GM21390 (cell line): ENCODE results near the gene ZNF775.

Experiments used
- ATAC-seq: cut with Tn5 transposase; IDR thresholded peaks from one replicate; pipeline ENCODE4 v1.9.1; 2021; ENCODE audit not compliant: unreplicated experiment

The ZNF775 gene

DNA sequence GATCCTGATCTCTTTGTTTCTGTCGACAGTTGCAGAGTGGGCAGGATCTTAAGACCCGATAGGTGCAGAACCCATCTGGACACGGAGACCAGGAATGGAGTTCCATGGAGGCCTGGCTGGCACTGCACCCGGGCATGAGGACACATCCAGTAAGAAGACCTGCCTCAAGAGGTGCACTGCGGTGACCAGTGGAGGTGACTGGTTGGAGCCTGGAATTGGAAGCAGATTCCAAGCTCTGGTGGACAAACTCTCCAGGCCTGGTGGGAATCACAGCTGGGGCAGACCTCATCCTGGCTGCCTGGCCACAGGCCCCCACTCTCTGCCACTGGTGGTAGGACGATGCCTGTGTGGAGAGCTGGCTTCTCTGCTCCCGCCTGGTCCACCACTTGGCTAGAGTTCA is 31.0 kb downstream of the ZNF775 start:
- ATAC-seq: no peak

- no peak for ATAC-seq
These were observed 31.7 kb downstream of the ZNF775 start for GRCh38 chr7:150410680-150411346.

GRCh38 chr7:150411606-150412005 is 32.5 kb downstream of the ZNF775 start:
- ATAC-seq: no peak

DNA sequence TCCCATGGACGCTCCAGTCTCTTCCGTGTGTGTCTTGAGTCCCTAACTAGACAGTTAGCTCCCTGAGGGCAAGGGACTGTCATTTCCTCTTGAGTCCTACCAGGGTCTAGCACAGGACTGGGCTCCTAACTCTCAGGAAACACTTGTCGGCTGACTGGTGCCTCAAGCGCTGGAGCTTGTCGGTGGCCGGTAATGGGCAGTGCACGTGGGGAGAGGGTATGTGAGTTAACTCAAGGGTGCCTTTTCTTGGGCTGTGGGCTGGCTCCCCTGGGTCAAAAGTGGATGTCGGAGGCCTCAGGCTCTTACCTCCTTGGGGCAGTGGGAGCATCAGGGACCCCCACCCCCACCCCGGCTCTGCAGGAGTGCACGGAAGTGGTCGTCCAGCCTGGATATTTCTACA is 32.9 kb downstream of the ZNF775 start:
- no peak for ATAC-seq

DNA sequence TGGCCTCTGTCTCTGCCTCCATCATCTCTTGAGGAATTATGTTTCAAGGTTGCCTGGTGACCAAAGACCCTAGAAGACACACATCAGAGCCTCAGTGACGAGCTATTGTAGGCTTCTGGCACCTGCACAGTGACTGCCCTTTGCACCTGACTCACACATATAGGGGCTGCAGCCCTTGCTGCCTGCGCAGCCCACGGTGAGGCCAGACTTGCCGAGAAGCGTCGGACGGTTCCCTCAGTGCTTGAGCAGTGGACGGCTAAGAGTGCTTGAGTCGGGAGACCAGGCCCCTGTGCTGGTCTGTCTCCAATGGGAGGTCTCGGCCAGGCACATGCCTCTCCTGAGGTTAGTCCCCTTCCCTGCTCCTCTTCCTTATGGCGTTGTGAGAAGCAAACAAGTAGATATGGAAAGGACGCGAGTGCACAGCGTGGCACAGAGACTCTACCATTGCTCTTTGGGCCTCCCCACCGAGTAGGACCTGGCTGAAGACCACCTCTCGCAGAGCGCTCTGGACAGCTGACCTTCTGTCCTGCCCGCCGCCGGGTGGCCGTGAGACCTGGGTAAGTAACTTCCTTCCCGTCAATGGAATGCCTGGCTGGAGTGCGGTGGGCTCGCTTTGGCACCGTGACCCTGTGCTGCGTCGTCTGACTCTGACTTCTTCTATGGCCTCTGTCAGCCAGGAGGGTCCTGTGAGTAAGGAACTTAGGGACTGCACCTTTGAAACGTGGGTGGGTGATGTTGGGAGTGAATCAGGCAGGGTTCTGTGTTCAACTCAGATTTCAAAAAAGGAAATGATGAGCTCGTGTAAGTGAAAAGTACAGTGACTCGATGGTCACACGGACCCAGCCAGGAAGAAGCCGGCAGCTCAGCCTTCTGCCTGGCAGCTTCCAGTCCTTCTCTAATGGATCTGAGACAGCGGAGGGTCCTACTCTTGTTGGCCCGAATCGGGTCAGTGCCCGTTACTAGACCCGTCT is 33.7 kb downstream of the ZNF775 start:
- ATAC-seq: no peak

DNA sequence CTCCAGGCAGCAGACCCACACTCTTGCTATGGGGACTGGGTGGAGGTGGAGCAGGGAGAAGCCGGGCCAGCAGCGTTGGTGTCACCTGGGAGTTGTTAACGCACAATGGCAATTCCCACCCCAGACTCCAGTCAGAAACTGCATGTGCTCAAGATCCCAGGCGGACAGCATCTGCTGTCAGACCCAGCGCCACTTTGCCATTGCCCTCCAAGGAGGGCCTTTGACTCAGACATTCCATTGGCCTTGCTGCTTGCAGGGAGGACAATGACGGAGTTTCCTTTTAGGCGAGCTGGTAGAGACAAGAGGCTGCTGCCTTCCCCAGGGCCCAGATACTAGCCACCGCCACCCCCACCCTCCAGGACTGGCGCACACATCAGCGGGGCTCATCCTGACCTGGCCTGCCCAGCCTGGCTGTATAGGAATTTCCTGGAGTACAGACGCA is 34.5 kb downstream of the ZNF775 start:
- ATAC-seq: no peak

GRCh38 chr7:150415161-150416153 is 36.3 kb downstream of the ZNF775 start:
- ATAC-seq: no peak

DNA sequence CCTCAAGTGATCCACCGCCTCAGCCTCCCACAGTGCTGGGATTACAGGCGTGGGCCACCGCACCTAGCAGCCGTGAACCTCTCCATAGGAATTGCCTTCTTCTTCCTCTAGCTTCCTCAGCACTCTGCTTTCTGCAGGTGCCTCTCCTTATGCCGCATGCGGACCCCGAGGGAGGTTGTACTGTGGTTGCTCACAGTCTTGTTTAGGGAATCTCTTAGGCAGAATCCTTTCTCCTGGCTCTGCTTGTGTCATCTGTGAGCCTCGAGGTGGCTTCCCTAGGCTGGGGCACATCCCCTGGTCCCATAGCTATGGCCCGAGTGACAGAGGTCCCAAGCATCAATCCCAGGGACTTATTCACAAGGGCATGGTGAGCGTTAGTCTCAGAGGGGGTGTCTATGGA is 38.1 kb downstream of the ZNF775 start:
- ATAC-seq: no peak

GRCh38 chr7:150417863-150418262 is 38.7 kb downstream of the ZNF775 start:
- no peak for ATAC-seq

DNA sequence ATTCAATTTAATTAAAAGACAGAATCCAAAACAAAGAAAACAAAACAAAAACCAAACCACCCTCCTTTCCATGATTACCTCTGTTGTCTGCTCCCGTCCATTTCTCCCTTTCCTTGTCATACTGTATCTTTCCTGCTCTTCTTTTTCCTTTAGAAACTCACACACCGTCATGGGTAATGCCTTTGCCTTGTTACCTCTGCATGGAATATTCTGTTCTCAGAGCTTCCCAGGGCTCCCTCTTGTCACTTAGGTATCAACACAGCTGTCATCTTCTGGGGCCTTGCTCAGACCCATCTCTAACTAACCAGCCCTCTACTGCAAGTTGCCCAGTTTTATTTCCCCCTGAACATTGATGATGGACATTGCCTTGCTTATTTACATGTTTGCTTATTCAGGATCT is 41.1 kb downstream of the ZNF775 start:
- no peak for ATAC-seq

- ATAC-seq: peak; percentile 100
These were observed 42.0 kb downstream of the ZNF775 start for GRCh38 chr7:150420987-150421674.

DNA sequence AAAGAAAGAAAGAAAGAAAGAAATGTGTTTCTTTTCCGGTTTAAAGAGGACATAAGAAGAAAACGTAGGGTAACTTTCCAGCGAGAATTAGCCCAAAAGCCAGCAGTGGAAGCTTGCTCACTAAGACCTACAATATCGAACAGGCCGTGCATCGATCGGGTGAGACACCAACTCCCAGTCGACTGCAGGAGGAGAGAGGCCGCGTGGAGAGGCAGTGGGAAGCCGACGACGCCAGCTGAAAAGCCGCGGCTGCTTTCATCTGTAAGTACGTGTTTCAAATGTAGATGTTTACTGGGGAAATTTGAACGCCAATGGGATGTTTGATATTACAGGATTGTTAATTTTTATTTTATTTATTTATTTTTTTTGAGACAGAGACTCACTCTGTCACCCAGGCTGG is 42.7 kb downstream of the ZNF775 start:
- ATAC-seq: no peak

GRCh38 chr7:150425670-150426069 is 46.5 kb downstream of the ZNF775 start:
- ATAC-seq: no peak

GRCh38 chr7:150428671-150429451 is 49.7 kb downstream of the ZNF775 start:
- ATAC-seq: peak; percentile 43

DNA sequence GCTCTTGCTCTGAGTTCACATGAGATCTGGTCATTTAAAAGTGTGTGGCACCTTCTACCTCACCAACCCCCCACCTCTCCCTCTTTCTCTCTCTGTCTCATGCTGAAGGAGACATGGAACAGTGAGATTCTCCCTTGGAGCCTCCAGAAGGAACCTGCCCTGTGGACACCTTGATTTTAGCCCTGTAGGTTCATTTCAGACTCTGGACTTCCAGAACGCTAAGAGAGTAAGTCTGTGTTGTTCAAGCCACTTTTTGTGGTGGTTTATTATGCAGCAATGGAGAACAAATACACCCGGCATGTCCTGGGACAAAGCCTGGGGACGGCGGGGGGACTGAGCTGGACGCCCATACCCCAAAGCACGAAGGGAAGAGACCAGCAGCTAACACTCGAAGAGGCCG is 50.6 kb downstream of the ZNF775 start:
- ATAC-seq: no peak

DNA sequence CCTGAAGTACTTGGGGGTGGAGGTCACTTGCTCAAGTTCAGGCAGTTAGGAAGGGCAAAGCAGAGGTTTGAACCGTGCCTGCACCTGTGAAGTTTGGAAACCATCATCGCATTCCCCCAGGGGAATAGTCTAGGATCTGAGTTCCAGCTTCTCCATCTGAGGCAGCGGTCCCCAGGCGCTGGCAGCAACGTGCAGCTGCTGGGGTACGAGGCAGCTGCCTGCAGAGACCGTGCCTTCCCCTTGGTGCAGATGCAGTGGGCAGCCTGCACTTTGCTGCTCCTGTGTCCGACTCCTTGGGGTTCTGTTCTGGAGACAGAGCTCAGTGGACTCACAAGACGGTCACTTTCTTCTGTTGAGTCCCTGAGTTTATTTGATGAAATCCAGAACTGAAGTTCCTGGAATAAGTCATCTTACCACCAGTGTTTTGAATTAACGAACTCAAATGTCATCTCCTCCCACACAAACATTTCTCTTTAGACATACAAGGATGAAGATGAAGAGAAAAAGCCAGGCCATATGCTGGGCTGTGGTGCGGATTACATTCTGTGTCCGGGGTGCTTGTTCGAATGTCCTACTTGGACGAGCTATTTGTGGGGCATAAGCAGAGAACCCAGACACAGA is 51.4 kb downstream of the ZNF775 start:
- no peak for ATAC-seq

GRCh38 chr7:150431839-150432658 is 52.9 kb downstream of the ZNF775 start:
- no peak for ATAC-seq
